OCI-LY1 (cell line): Measurements from ENCODE around the gene MTPN.

Experiments used
- EZH2 ChIP-seq: fragments of 200-600 bp; sonication (generic), shearing (Covaris generic); IDR thresholded peaks from 2 replicates; pipeline ENCODE4 v1.8.0; 2017; ENCODE audit warnings: borderline replicate concordance, mixed run types, mild to moderate bottlenecking, antibody characterized with exemption, low read length, moderate library complexity, mixed read lengths
- TF ChIP-seq, protein P1 (sequence below): fragments of 200-600 bp; sonication (generic), shearing (Covaris generic); IDR thresholded peaks from 2 replicates; pipeline ENCODE4 v1.5.1; 2017; ENCODE audit warnings: mild to moderate bottlenecking, antibody characterized with exemption, low read length, moderate library complexity, mixed read lengths

DNA sequence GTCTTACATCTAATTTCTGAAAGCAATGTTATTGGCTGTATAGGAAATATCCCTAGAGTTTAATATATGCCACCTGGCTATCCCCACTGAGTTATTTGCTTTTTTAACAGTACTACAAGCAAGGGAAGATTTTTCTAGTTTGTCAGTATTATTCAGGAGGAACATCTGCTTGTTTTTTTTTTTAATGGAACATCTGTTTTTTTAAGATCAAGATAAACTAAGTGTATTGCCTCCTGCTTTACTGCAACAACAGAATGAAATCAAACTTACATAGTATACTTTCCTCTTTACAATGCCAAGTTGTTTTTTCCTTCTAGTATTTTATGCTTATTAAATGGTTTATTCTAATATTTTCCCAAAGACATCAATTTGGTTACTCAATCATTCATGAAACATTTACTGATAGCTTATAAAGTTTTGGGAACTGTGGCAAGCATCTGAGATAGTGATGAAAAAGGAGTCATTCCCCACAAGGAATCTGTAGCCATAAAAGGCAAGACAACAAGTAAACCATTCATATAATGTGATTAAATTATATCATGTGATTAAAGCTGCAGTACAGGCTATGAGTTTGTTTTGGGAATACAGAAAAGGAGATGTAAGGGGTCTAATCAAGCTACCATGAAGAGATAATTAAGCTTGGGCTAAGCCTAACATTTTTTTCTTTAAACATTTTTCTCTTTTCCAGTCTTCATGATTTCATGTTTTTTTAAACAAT is 17.4 kb downstream of the MTPN start:
- TF ChIP-seq, protein P1, sequence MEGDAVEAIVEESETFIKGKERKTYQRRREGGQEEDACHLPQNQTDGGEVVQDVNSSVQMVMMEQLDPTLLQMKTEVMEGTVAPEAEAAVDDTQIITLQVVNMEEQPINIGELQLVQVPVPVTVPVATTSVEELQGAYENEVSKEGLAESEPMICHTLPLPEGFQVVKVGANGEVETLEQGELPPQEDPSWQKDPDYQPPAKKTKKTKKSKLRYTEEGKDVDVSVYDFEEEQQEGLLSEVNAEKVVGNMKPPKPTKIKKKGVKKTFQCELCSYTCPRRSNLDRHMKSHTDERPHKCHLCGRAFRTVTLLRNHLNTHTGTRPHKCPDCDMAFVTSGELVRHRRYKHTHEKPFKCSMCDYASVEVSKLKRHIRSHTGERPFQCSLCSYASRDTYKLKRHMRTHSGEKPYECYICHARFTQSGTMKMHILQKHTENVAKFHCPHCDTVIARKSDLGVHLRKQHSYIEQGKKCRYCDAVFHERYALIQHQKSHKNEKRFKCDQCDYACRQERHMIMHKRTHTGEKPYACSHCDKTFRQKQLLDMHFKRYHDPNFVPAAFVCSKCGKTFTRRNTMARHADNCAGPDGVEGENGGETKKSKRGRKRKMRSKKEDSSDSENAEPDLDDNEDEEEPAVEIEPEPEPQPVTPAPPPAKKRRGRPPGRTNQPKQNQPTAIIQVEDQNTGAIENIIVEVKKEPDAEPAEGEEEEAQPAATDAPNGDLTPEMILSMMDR: no peak
- no peak for TF ChIP-seq EZH2
